Activated naive CD8-positive, alpha-beta T cell treated with anti-CD3 and anti-CD28 coated beads, Interleukin-2, amount 50 U/mL, for 24 hours (primary cell): ENCODE results near the gene PDZRN4.

ENCODE experiments used
- ATAC-seq: fragments of 150-1000 bp; cut with Tn5 transposase; one replicate; pipeline ENCODE4 v1.10.0; 2021
- DNase-seq: peaks from one replicate; pipeline ENCODE4 v3.0.0; 2021
- H3K27ac Mint-ChIP-seq: one replicate; pipeline ENCODE4 v1.8.0; 2021; ENCODE audit warnings: mild to moderate bottlenecking, mixed read lengths
- H3K27me3 Mint-ChIP-seq: one replicate; pipeline ENCODE4 v1.8.0; 2021; ENCODE audit warnings: mixed read lengths
- H3K36me3 Mint-ChIP-seq: one replicate; pipeline ENCODE4 v1.8.0; 2021; ENCODE audit warnings: low read depth, mixed read lengths
- H3K4me1 Mint-ChIP-seq: one replicate; pipeline ENCODE4 v1.8.0; 2021; ENCODE audit warnings: mixed read lengths
- H3K4me3 Mint-ChIP-seq: one replicate; pipeline ENCODE4 v1.8.0; 2021; ENCODE audit warnings: mild to moderate bottlenecking, moderate library complexity, mixed read lengths
- H3K9me3 Mint-ChIP-seq: one replicate; pipeline ENCODE4 v1.8.0; 2021; ENCODE audit warnings: mixed read lengths

Gene PDZRN4

DNA sequence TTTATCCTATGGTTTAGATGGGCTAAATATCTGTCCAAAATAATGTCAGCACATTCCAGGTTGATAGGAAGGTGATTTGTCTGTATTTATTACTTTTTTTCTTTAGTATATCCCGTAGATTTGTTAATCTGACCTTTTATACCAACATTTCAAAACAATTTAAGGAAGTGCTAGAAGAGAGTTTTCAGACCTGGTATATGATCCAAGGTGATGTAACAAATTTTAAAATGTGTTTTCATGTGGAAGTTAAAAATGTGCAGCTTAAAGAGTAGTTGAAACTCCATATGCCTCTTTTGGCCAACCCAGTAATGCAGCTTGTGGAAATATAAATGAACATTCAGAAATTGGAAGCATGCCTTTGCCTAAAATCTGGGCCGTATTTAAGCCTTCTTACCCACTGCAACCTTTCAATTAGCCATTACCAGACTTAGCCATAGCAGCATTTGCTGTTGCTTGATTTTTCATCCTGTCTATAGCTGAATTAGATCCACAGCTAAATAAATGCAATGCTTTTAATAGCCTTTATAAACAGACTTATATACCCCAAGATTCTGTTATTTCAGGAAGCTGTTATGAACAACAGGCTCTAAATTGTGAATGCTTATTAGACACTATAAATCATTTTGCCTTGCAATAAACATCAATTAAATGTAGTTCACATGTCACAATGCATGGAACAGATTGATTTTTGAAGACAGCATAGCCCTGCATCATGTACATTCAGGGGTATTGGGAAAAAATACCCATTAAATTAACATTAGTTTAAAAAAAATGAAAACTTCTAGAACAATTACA is 271.2 kb downstream of the PDZRN4 start:
- DNase-seq, result no peak
- ATAC-seq, result no peak
- no peak overlapping the region for H3K4me3 Mint-ChIP-seq
- no peaks in the 10 kb centered on the region for H3K9me3 Mint-ChIP-seq
- H3K4me1 Mint-ChIP-seq, result no peaks in the 10 kb centered on the region
- peaks cover 3% of the 10 kb centered on the region for H3K27me3 Mint-ChIP-seq
- H3K27ac Mint-ChIP-seq, result no peak overlapping the region
- no peaks in the 10 kb centered on the region for H3K36me3 Mint-ChIP-seq

- Mint-ChIP-seq H3K36me3 (no peaks in the 10 kb centered on the region), H3K27me3 (peaks cover 3% of the 10 kb centered on the region), H3K4me1 (no peaks in the 10 kb centered on the region), H3K4me3 (no peak overlapping the region), H3K9me3 (no peaks in the 10 kb centered on the region), H3K27ac (no peak overlapping the region)
- ATAC-seq, result no peak
- no peak for DNase-seq
These were observed 271.7 kb downstream of the PDZRN4 start for GRCh38 chr12:41459906-41460214.

DNA sequence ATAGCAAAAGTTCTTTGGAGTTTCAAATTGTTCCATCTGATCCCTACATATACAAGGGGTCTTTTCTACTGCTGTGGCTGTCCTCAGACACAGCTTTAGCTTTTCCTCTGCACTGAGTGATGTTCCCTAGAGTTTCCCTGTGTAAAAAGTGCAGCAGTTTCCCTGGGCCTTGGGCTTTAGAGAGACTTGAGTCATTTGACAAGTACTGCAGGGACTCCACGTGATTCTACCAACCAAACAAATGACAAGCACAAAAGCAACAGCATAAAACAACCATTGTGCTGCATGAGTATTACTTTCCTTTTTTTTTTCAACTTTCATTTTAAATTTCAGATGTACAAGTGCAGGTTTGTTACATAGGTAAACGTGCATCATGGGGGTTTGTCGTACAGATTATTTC is 272.8 kb downstream of the PDZRN4 start:
- DNase-seq, result no peak
- H3K4me3 Mint-ChIP-seq, result no peak overlapping the region

GRCh38 chr12:41462312-41462711 is 274.2 kb downstream of the PDZRN4 start:
- Mint-ChIP-seq H3K4me1 (no peaks in the 10 kb centered on the region), H3K4me3 (no peak overlapping the region), H3K9me3 (no peaks in the 10 kb centered on the region), H3K36me3 (no peaks in the 10 kb centered on the region), H3K27me3 (no peaks in the 10 kb centered on the region), H3K27ac (no peak overlapping the region)
- DNase-seq (no peak), ATAC-seq (no peak)

More for the DNA sequence above, 272.8 kb downstream of the PDZRN4 start:
- no peak for ATAC-seq
- H3K27me3 Mint-ChIP-seq, result peaks cover under 1% of the 10 kb centered on the region
- no peaks in the 10 kb centered on the region for H3K36me3 Mint-ChIP-seq
- H3K9me3 Mint-ChIP-seq, result no peaks in the 10 kb centered on the region
- H3K27ac Mint-ChIP-seq, result no peak overlapping the region
- H3K4me1 Mint-ChIP-seq, result no peaks in the 10 kb centered on the region

- H3K9me3 Mint-ChIP-seq, result no peaks in the 10 kb centered on the region
- DNase-seq (no peak), ATAC-seq (no peak)
- H3K4me1 Mint-ChIP-seq, result no peaks in the 10 kb centered on the region
- no peak overlapping the region for H3K27ac Mint-ChIP-seq
- H3K27me3 Mint-ChIP-seq, result no peaks in the 10 kb centered on the region
- no peak overlapping the region for H3K4me3 Mint-ChIP-seq
- H3K36me3 Mint-ChIP-seq, result no peaks in the 10 kb centered on the region
These were observed 277.4 kb downstream of the PDZRN4 start for GRCh38 chr12:41465526-41465925.

DNA sequence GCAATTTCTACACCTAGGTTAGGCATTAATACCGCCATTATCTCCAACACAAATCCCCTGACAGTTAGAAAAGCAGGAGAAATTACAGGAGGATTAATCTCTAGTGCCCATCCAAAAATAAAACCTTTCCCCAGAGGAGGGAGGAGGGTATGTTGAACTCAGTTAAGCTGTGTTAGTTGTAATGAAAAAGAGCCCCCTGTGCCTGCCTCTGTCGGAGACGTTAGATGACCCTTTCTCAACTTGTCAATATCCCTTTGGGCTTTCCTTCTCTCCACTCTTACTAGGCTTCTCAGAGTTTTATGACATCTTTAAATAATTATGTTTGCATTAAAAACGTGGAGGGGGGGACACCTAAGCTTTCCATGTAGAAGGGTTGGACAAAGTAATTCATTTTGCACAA is 278.2 kb downstream of the PDZRN4 start:
- no peak for ATAC-seq

GRCh38 chr12:41466802-41467201 is 278.7 kb downstream of the PDZRN4 start:
- Mint-ChIP-seq H3K4me1 (no peaks in the 10 kb centered on the region), H3K9me3 (no peaks in the 10 kb centered on the region), H3K4me3 (no peak overlapping the region), H3K36me3 (no peaks in the 10 kb centered on the region), H3K27ac (no peak overlapping the region), H3K27me3 (no peaks in the 10 kb centered on the region)
- ATAC-seq (no peak), DNase-seq (no peak)

More for the DNA sequence above, 278.2 kb downstream of the PDZRN4 start:
- DNase-seq, result no peak
- Mint-ChIP-seq H3K9me3 (no peaks in the 10 kb centered on the region), H3K27ac (no peak overlapping the region), H3K4me3 (no peak overlapping the region), H3K36me3 (no peaks in the 10 kb centered on the region), H3K4me1 (no peaks in the 10 kb centered on the region), H3K27me3 (no peaks in the 10 kb centered on the region)

GRCh38 chr12:41467591-41468325 is 279.6 kb downstream of the PDZRN4 start:
- no peak overlapping the region for H3K27ac Mint-ChIP-seq
- H3K27me3 Mint-ChIP-seq, result no peaks in the 10 kb centered on the region
- no peaks in the 10 kb centered on the region for H3K4me1 Mint-ChIP-seq
- no peaks in the 10 kb centered on the region for H3K36me3 Mint-ChIP-seq
- H3K9me3 Mint-ChIP-seq, result no peaks in the 10 kb centered on the region
- DNase-seq, result no peak
- ATAC-seq, result no peak
- no peak overlapping the region for H3K4me3 Mint-ChIP-seq

- Mint-ChIP-seq H3K27me3 (no peaks in the 10 kb centered on the region), H3K27ac (no peak overlapping the region), H3K4me1 (no peaks in the 10 kb centered on the region), H3K4me3 (no peak overlapping the region), H3K9me3 (no peaks in the 10 kb centered on the region), H3K36me3 (no peaks in the 10 kb centered on the region)
- ATAC-seq, result no peak
- DNase-seq, result no peak
These were observed 280.2 kb downstream of the PDZRN4 start for GRCh38 chr12:41468341-41468740.

DNA sequence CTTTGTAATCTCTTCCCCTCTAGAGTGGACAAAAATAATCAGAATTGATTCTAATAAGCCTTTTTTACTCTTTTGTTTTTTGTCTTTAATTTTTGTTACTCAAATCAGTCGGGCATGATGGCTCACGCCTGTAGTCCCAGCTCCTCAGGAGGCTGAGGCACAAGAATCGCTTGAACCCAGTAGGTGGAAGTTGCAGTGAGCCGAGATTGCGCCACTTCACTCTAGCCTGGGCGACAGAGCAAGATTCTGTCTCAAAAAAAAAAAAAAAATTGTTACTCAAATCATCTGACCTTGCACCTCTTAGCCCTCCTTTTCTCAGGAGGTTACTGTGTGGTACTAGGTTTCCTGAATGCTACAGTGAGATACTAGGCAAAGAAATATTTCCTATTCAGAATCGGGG is 280.6 kb downstream of the PDZRN4 start:
- H3K27me3 Mint-ChIP-seq, result peaks cover 3% of the 10 kb centered on the region
- no peaks in the 10 kb centered on the region for H3K9me3 Mint-ChIP-seq
- DNase-seq (no peak), ATAC-seq (no peak)
- H3K4me3 Mint-ChIP-seq, result no peak overlapping the region
- H3K4me1 Mint-ChIP-seq, result no peaks in the 10 kb centered on the region
- H3K27ac Mint-ChIP-seq, result no peak overlapping the region
- H3K36me3 Mint-ChIP-seq, result no peaks in the 10 kb centered on the region

DNA sequence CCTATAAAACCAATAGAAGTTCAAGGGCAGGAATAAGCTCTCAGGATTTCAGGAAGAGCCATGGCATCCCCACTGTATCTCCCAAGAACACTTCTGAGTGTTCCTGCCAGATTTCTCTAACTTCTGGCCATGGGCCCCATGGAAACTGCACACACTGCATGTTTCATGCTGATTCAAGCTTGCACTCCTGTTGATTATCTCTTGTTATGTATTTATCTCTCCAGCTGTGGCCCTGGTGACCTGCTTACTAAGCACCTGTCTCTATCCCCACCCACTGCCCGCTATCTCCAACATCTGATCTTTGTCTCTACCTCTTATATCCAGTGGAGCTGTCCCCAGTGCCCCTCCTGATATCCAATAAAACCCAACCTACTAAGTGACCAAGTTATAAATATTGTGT is 285.3 kb downstream of the PDZRN4 start:
- no peaks in the 10 kb centered on the region for H3K36me3 Mint-ChIP-seq
- ATAC-seq (no peak), DNase-seq (no peak)
- H3K27me3 Mint-ChIP-seq, result peaks cover 3% of the 10 kb centered on the region
- H3K4me3 Mint-ChIP-seq, result no peak overlapping the region
- H3K4me1 Mint-ChIP-seq, result no peaks in the 10 kb centered on the region
- H3K9me3 Mint-ChIP-seq, result no peaks in the 10 kb centered on the region
- H3K27ac Mint-ChIP-seq, result no peak overlapping the region

DNA sequence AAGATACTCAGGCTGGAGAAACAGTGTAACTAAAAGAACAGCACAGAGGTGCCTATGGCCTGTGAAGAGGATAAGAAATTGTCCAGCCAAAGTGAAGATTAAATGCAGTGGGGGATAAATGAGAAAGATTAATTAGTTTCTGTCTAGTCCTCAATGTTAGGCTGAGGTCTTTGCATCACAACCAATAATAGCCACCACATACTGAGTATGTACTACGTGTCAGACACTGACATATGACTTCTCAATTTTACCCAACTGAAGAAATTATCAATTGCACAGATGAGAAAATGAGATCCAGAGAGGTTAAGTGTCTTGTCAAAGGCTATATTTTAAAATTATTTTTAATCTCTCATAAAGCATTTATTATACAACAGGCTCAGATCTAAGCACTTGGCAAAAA is 285.9 kb downstream of the PDZRN4 start:
- Mint-ChIP-seq H3K4me1 (no peaks in the 10 kb centered on the region), H3K9me3 (no peaks in the 10 kb centered on the region), H3K4me3 (no peak overlapping the region), H3K27me3 (peaks cover 4% of the 10 kb centered on the region), H3K27ac (no peak overlapping the region), H3K36me3 (no peaks in the 10 kb centered on the region)
- no peak for DNase-seq
- no peak for ATAC-seq

DNA sequence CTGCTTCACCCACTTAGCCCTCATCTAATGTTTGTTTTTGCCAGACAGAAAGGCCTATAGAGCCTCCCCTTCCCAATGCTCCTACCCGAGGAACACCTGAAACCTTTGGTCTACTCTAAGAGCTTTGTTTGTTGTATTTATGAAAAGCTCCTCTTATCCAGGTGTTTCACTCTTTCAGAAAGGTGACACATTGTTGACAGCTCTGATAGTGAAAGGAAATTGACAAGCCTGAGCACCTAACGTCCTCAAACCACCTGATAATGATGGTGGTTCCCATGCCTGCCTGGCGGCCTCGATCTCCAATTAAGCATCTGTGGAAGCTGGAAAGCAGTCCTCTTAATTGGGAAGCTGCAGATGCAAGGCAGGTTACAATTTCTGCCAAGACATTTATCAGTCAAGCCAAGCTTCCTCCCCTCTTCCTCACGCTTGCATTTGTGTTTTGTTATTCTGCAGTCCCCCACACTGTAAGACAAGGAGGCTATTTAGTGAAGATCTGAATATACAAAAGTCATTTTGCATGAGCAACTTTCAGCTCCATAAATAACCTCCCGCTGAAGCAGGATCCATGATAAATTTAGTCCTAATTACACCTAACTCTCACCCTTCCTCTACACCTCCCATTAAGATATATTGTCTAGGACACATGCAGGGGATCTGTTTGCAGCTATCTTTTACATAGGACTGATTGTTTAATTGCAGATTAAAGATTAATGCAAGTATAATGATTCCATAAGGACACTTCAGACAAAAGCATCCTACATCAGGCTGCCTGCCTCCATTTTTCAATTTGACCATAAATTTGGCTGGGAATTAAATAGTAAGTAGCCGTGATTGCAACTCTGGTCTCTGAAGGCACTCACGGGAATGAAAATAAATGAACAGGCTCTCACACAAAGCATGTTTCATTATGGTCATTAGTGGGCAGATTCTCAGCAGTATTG is 288.6 kb downstream of the PDZRN4 start:
- Mint-ChIP-seq H3K36me3 (no peaks in the 10 kb centered on the region), H3K4me1 (no peaks in the 10 kb centered on the region), H3K4me3 (no peak overlapping the region), H3K27me3 (peaks cover 6% of the 10 kb centered on the region), H3K27ac (no peak overlapping the region), H3K9me3 (no peaks in the 10 kb centered on the region)
- DNase-seq (no peak), ATAC-seq (no peak)

DNA sequence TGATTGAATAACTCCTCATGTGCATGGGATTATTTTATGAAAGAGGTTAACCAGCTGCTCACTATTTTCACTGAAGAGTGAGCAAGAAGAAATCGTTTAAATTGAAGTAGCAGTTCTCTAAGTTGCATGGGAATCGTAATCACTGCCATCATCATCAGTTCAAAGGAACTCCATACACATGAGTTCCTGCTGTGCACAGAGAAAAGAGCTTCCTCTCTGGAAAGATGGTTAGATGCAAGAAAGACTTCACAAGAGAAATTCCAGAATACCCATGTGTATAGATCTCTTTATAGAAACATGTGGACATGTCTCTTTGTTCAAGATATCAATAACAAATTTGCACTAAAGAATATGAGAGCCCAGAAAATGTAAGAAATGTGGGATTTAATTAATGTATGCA is 291.3 kb downstream of the PDZRN4 start:
- no peak overlapping the region for H3K27ac Mint-ChIP-seq
- no peak overlapping the region for H3K4me3 Mint-ChIP-seq
- no peak for DNase-seq
- no peak for ATAC-seq
- peaks cover 3% of the 10 kb centered on the region for H3K27me3 Mint-ChIP-seq
- H3K9me3 Mint-ChIP-seq, result no peaks in the 10 kb centered on the region
- H3K4me1 Mint-ChIP-seq, result no peaks in the 10 kb centered on the region
- no peaks in the 10 kb centered on the region for H3K36me3 Mint-ChIP-seq

GRCh38 chr12:41485203-41485602 is 297.1 kb downstream of the PDZRN4 start:
- ATAC-seq (no peak), DNase-seq (no peak)
- H3K27me3 Mint-ChIP-seq, result peaks cover 1% of the 10 kb centered on the region
- no peaks in the 10 kb centered on the region for H3K36me3 Mint-ChIP-seq
- no peak overlapping the region for H3K27ac Mint-ChIP-seq
- H3K4me1 Mint-ChIP-seq, result no peaks in the 10 kb centered on the region
- H3K9me3 Mint-ChIP-seq, result no peaks in the 10 kb centered on the region
- H3K4me3 Mint-ChIP-seq, result no peak overlapping the region
